H1 (cell line): Measurements from ENCODE around the gene ACACB.

Experiments
- BRCA1 ChIP-seq: IDR thresholded peaks from 2 replicates; pipeline ENCODE4 v1.6.1; 2012; ENCODE audit warnings: low read depth, low read length, improper control_type of control experiment
- POLR2A ChIP-seq, 2 experiments: IDR thresholded peaks; 1 replicate in 1 of 2; 2 replicates in 1 of 2; pipeline ENCODE4 v1.6.1; 2011; ENCODE audit warnings: low read depth in 2 of 2, low read length in 2 of 2, mild to moderate bottlenecking in 2 of 2; ENCODE audit errors: control extremely low read depth in 1 of 2
- SP1 ChIP-seq: IDR thresholded peaks from 2 replicates; pipeline ENCODE4 v1.6.1; 2011; ENCODE audit warnings: low read depth, low read length

GRCh38 chr12:109167781-109168180 is 51.4 kb downstream of the ACACB start:
- TF ChIP-seq SP1 (no peak), BRCA1 (no peak), POLR2A (IDR thresholded peaks at IDR 0.05; ENCODE audit: control extremely low read depth in 1 of 2, low read depth in 2 of 2, low read length in 2 of 2) (no peak)
